Ishikawa (cell line): ENCODE data around the gene TMEM175.

Experiments
- CEBPB ChIP-seq: IDR thresholded peaks from 2 replicates; pipeline ENCODE4 v1.6.1; 2012
- CREB1 ChIP-seq: IDR thresholded peaks from 2 replicates; pipeline ENCODE4 v1.6.1; 2012; ENCODE audit warnings: low read depth
- EGR1 ChIP-seq: IDR thresholded peaks from 2 replicates; pipeline ENCODE4 v1.6.1; 2012
- EP300 ChIP-seq: IDR thresholded peaks from 2 replicates; pipeline ENCODE4 v1.6.1; 2012; ENCODE audit warnings: borderline replicate concordance
- MAX ChIP-seq: IDR thresholded peaks from 2 replicates; pipeline ENCODE4 v1.6.1; 2012
- NFIC ChIP-seq: IDR thresholded peaks from 2 replicates; pipeline ENCODE4 v1.6.1; 2012
- RAD21 ChIP-seq: IDR thresholded peaks from 2 replicates; pipeline ENCODE4 v1.6.1; 2012; ENCODE audit warnings: low read depth
- TAF1 ChIP-seq: IDR thresholded peaks from 2 replicates; pipeline ENCODE4 v1.6.1; 2012; ENCODE audit warnings: low read depth, mild to moderate bottlenecking
- TCF12 ChIP-seq: IDR thresholded peaks from 2 replicates; pipeline ENCODE4 v1.6.1; 2012; ENCODE audit warnings: low read depth
- ZBTB7A ChIP-seq: IDR thresholded peaks from 2 replicates; pipeline ENCODE4 v1.6.1; 2012; ENCODE audit warnings: low read depth
- TF ChIP-seq, protein P1 (sequence below): IDR thresholded peaks from 2 replicates; pipeline ENCODE4 v1.6.1; 2012

DNA sequence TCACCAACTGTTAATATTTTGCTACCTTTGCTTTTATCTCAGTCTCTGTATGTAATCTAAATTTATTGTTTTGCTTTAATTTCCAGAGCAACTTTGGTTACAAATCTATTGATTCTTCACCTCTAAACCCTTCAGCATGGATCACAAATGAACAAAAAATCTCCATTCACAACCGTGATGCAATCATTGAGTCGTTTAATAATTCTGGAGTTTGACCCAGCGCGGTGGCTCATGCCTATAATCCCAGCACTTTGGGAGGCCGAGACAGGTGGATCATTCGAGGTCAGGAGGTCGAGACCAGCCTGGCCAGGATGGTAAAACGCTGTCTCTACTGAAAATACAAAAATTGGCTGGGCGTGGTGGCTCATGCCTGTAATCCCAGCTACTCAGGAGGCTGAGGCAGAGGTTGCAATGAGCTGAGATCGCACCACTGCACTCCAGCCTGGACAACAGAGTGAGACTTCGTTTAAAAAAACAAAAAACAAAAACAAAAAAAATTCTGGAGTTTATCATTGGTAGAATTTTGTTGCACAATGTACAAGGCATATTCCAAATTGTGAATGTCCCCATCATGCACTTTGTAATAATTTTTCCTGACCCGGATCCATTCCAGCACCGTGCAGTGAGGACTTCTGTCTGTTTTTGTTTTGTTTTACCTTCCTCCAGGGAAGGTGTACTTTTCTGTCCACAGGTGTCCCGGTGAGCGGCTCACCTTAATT lies 52.2 kb downstream of the TMEM175 start:
- TF ChIP-seq CREB1, result no peak
- no peak for TF ChIP-seq ZBTB7A
- no peak for TF ChIP-seq EGR1
- no peak for TF ChIP-seq MAX
- no peak for TF ChIP-seq CEBPB
- TF ChIP-seq EP300, result no peak
- no peak for TF ChIP-seq TCF12
- TF ChIP-seq NFIC, result no peak
- no peak for TF ChIP-seq TAF1
- TF ChIP-seq RAD21, result no peak
- TF ChIP-seq, protein P1, sequence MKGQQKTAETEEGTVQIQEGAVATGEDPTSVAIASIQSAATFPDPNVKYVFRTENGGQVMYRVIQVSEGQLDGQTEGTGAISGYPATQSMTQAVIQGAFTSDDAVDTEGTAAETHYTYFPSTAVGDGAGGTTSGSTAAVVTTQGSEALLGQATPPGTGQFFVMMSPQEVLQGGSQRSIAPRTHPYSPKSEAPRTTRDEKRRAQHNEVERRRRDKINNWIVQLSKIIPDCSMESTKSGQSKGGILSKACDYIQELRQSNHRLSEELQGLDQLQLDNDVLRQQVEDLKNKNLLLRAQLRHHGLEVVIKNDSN, result no peak
